ENCODE measurements around the gene GPR85. TPM values are rescaled to one million over a fixed set of nuclear protein-coding genes. Genes with fewer than 3 reads are reported as not detected.

The GPR85 gene
- total and polyA plus RNA-seq, 2 of the 4 experiments (the other 2 are of a cell fraction), result 1.7 to 5.4 TPM

GRCh38 chr7:113046453-113046852 lies 40.2 kb downstream of the GPR85 start:
- no peak overlapping the region for H3K23ac ChIP-seq (ENCODE audit: low read depth, low read length)
- no peak overlapping the region for H2BK5ac ChIP-seq (ENCODE audit: low read depth, low read length, poor library complexity, severe bottlenecking)
- DNase-seq, result no peak
- no peak overlapping the region for H2BK15ac ChIP-seq (ENCODE audit: low read depth, low read length)
- H3K4me2 ChIP-seq (ENCODE audit: low read depth, low read length), result no peak overlapping the region
- H3K56ac ChIP-seq (ENCODE audit: extremely low read depth, insufficient read depth, low read length), result no peak overlapping the region
- H3K27ac ChIP-seq (ENCODE audit: insufficient read depth, low read length), result no peak overlapping the region
- H2AK5ac ChIP-seq (ENCODE audit: low read depth, low read length), result no peak overlapping the region
- H4K20me1 ChIP-seq (ENCODE audit: insufficient read depth, low read length), result no peaks in the 10 kb centered on the region
- H3K9me1 ChIP-seq (ENCODE audit: insufficient read depth, low read length), result no peaks in the 10 kb centered on the region
- no peak overlapping the region for H3K4ac ChIP-seq (ENCODE audit: low read depth, low read length)
- H3K14ac ChIP-seq (replicated peaks; ENCODE audit: low read depth, low read length), result no peak overlapping the region
- no peak overlapping the region for H2AFZ ChIP-seq (replicated peaks; ENCODE audit: low read length, poor library complexity)
- H4K5ac ChIP-seq (ENCODE audit: low read depth, low read length), result no peak overlapping the region
- H3K4me3 ChIP-seq (ENCODE audit: insufficient read depth, low read depth, low read length), result no peak overlapping the region
- H3K4me1 ChIP-seq (ENCODE audit: control insufficient read depth, insufficient read depth, low read length), result no peaks in the 10 kb centered on the region
- WGBS, 2 experiments (ENCODE audit: extremely low coverage in 2 of 2, insufficient read length in 1 of 2), result no CpG with 5 or more reads among the region's 2 CpGs
- no peak overlapping the region for H3K18ac ChIP-seq (ENCODE audit: low read depth, low read length)
- H3K36me3 ChIP-seq (ENCODE audit: control insufficient read depth, insufficient read depth, low read length), result no peaks in the 10 kb centered on the region
- dilution Hi-C loops (cut with HindIII; ENCODE audit: low sequenced_read_pairs, unreplicated experiment) (no loop called here), intact Hi-C loops (cut with micrococcal nuclease) (no loop called here), in situ Hi-C loops (cut with MboI; ENCODE audit: low sequenced_read_pairs) (no loop called here)
- H3K9me3 ChIP-seq (ENCODE audit: control insufficient read depth, insufficient read depth, low read length), result no peaks in the 10 kb centered on the region
- BruUV-seq (replicated peaks), result no TSS peak
- ATAC-seq (ENCODE audit: low read depth), result no peak
- H4K8ac ChIP-seq (ENCODE audit: low read depth in 2 of 2, low read length in 2 of 2), result no peak overlapping the region
- no peaks in the 10 kb centered on the region for H3K79me1 ChIP-seq (ENCODE audit: low read depth in 1 of 2, low read length in 2 of 2)
- CTCF ChIA-PET, result interaction anchor here (1.1 kb wide), 1 partner anchor 33 kb away, joined by 3 read pairs; no protein-coding TSS in a partner anchor
- no peak overlapping the region for H4K91ac ChIP-seq (ENCODE audit: insufficient read depth, low read depth, low read length)
- no peak overlapping the region for H2BK120ac ChIP-seq (ENCODE audit: low read depth, low read length)
- H3K9ac ChIP-seq (ENCODE audit: low read depth, low read length), result no peak overlapping the region
- peaks cover 1% of the 10 kb centered on the region; the same call in 1 of the 2 replicates for H3K27me3 ChIP-seq (ENCODE audit: control insufficient read depth, insufficient read depth, low read length)
- H2AK9ac ChIP-seq (replicated peaks; ENCODE audit: low read depth, low read length, poor library complexity), result no peak overlapping the region
- POLR2A ChIA-PET (ENCODE audit: unreplicated experiment), result no interaction called here
- H2BK20ac ChIP-seq (ENCODE audit: low read depth, low read length), result no peak overlapping the region
- TF ChIP-seq MXI1 (IDR thresholded peaks at IDR 0.05; ENCODE audit: borderline replicate concordance, low read depth, low read length) (no peak), RAD21 (IDR thresholded peaks at IDR 0.05; ENCODE audit: low read length) (no peak), FOS (IDR thresholded peaks at IDR 0.05; ENCODE audit: low read depth, low read length) (no peak)

Data from IMR-90 (cell line).